GM19023 (cell line): ENCODE results near the gene NAA11.
"Not testable (repeated sequence)": the region's sequence is repeated elsewhere in the genome, so short reads cannot be mapped to it uniquely, and the experiment has no call there.

Experiments used
- ATAC-seq: cut with Tn5 transposase; IDR thresholded peaks from one replicate; pipeline ENCODE4 v1.9.1; 2021; ENCODE audit warnings: mild to moderate bottlenecking, moderate library complexity; ENCODE audit not compliant: unreplicated experiment

NAA11 gene

GRCh38 chr4:79308971-79309370 lies 16.9 kb downstream of the NAA11 start:
- no peak for ATAC-seq

DNA sequence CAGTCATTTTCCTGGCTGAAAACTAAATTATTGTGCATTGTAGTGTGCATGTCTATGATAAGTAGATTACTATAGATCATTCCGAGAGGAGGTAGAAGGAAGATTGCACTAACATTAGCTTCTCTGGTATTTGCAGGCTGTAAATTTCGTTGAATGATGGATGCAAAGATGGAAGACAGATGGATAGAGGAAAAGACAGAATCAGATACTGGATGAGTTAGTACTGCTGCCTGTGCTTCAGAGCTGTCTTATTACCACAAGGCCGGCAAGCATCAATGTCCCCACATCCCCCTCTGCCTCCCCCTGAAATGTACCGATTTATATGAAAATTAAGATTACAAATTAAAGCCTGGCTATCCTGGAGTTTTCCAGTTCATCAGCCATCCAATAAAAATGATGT lies 17.7 kb downstream of the NAA11 start:
- no peak for ATAC-seq

- no peak for ATAC-seq
Measured at GRCh38 chr4:79306795-79307194, 19.1 kb downstream of the NAA11 start.

DNA sequence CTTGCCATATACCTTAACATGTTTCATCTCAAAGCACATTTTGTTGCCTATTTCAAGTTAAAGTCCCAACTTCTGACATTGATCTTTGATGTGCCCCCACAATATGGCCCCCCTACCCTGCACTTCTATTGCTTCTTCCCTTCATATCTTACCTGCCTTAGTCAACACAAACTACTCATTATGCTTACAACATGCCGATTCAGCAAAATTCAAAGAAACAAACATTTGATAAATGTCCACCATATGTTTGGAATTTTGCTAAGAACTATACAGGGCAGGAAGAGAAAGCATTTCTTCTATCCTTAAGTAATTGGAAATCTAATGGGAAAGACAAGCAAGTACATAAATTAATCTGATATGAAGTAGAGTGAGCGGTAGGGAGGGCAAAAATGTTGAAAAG lies 25.6 kb downstream of the NAA11 start:
- ATAC-seq = no peak

DNA sequence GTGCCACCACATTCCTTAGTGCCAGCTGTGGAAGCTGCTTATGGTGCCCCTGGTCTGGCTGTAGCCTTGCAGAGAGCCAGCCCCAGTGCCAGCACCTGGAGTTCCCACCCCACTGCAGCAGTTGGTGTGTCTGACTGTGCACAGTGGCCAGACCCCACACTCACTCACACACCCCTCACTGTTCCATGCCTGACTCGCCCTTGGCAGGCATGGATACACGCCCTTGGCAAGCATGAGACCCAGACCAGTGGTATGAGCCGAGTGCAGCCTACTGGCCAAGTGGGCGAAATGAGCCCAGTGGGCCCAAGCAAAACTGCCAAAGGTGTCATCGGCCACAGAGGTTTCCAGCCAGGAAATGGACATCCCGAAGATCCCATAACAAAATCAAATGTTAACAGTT lies 27.4 kb downstream of the NAA11 start:
- no peak for ATAC-seq

DNA sequence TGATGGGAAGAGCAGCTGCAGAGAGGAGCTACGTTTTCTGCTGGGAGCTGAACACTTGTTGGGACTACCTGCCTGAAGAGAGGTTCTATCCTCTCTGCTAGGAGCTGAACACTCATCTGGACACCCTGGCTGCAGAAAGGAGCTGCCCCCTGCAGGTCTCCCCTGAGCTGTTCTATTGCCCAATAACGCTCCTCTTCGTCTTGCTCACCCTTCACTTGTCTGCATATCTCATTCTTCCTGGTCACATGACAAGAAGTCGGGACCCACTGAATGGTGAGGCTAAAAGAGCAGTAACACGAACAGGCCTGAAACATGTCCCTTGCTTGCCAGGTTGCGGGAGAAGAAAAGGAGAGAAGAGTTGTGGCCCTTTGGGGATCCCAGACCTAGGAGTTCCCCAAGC lies 27.8 kb downstream of the NAA11 start:
- ATAC-seq = no peak

DNA sequence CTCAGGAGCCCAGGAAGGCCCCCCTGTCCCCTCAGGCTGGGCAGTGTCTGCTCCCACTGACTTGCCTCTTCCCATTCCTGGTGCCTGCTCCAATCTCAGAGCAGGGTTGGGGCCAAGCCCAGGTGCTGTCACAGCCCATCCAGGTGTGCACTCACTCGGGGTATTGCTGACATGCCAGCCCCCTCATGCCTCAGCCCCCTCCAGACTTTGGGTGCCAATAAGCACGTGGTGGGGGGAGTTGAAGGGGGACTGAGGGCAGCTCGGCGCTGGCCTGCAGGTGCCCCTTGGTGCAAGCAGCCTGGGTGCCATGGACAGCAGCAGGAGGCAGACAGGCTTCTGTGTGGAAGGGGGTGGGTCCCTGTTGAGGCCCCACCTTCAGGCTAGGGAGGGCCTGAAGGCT lies 28.4 kb downstream of the NAA11 start:
- no peak for ATAC-seq

DNA sequence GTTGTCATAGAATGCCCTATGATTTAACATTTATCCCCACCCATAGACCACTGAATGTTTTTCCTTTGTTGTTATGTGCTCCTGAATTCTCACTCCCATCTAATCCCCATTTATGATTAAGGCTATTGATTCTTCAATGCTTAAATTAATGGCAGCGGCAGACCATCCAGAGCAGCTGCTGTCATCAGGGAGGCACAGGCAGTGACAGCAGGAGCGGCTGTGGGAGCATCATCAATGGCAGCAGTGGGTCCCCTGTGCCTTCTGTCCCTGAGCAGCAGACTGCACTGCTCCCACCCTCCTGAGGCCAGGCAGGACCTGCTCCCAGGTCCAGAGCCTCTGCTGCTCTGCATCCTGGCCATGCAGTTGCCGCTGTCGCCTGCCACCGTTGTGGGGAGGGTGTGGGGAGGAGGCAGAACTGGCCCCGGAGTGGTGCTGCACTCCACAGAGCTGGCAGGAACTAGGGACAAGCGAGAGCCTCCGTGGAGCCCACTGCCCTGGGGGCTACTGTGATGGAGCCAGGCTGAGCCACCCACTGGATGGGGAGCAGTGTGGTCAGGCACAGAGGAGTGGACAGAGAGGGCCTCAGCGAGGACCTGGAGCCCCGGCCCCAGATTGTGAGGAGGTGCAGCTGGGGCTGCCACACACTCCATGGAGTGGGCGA lies 29.0 kb downstream of the NAA11 start:
- ATAC-seq = no peak

DNA sequence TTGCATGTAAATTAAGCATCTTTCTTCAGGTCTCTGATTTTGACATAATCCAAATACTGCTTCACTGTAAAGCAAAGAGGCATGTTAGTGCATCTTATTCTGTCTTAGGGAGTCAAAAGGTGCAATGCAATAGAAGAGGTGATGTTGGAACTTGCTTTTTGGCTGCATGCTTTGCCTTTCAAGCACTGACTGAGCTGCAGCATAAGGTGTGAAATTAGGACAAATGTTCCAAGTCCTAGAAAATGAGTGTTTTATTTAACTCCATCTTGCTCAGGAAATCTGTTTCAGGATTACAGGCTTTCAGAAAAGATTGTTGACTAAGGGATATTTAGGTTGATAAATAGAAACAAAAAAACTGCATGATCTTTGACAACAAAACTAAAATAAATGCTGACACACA lies 30.8 kb downstream of the NAA11 start:
- ATAC-seq = no peak

GRCh38 chr4:79294064-79294463 lies 31.8 kb downstream of the NAA11 start:
- ATAC-seq = no peak

DNA sequence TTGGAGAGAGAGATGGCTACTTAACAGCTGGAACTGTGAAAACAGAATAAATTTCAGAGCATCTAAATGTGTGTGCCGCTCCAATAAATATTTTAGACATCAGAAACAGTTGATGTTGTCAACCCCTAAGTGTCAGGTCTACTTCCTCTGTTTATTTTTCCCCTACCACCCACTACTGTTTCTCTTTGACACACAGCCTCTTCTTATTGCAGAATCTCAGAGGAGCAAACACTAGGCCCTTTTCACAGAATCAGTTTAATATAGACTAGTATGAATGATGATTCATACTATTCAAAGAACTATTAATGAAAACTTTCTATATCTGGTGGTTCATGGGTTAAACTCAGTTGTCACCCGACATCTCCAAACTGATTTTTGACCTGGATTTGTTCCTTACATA lies 33.9 kb downstream of the NAA11 start:
- peak; percentile 68 for ATAC-seq

DNA sequence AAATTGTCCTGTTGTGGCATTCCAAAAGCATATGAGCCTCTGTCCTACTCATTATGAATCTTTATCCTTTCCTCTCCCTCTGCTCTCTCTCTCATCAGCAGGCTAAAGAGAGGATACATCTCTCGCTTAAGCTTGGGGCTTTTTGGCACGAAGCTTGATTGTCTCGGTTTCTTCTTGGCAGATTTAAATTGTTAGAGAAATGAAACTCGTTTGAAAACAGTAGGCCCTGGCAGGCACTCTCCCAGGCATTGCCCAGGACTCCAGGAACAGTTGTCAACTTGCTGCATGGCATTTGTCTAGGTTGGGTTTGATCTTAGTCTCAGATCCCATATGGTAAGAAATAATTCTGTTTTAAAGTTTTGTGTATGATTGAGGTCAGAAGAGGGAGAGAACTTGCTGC lies 35.5 kb downstream of the NAA11 start:
- no peak for ATAC-seq

DNA sequence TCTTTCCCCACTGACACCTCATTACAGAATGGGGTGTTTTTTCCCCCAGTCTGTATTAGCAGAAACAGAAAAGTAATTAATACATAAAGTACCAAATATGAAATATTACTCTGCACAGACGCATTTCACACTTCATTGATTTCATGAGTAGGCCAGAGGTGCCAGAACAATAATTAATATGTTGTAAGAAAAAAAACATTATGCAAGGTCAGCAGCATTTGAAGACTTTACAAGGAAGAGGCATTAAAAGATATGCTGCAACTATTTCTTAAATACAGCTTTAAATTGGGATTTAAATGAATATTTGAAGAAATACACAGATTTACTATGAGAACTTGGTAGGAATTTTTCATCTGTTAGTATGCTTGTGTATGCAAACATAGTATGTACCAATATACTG lies 37.7 kb downstream of the NAA11 start:
- ATAC-seq = no peak

DNA sequence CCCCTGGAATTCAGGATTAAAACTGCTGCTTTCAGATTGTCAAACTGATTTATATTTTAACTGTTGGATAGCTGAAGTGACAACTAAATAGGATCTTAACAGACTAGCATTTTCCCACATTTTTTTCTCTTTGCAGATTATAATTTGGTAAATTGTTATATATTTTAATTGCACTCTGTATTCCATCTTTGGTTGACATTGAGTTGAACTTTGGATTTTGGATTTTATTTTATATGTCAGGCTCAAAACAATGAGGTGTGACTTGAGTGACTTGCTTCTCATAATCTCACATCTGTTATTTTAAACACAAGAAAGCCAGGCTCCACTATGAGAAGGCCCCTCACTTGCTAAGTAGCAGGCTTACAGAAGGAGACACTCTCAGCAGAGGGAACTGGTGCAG lies 38.1 kb downstream of the NAA11 start:
- no peak for ATAC-seq

GRCh38 chr4:79287076-79287475 lies 38.8 kb downstream of the NAA11 start:
- ATAC-seq = no peak

- ATAC-seq = no peak
Measured at GRCh38 chr4:79281566-79282359, 44.1 kb downstream of the NAA11 start.

GRCh38 chr4:79277467-79277866 lies 48.4 kb downstream of the NAA11 start:
- not testable (repeated sequence) for ATAC-seq

DNA sequence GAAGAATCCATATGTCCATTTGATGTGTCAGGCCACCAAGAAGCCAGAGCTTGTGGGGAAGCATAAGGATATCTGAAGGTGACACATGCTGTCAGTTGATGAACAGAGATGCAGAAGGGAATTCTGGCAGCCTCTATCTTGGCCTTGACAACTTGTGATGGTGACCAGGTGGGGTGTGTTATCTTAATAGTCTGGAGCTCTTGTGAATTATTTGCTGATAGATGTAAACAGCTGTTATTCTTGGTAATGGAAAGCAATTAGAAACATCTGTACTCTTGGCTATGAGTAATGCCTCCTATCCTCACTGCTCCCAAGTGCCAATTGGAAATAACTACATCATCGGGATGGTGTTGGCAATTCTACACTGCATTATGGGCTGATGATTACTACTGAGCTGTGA lies 51.9 kb downstream of the NAA11 start:
- no peak for ATAC-seq

- no peak for ATAC-seq
Measured at GRCh38 chr4:79272761-79273160, 53.1 kb downstream of the NAA11 start.

DNA sequence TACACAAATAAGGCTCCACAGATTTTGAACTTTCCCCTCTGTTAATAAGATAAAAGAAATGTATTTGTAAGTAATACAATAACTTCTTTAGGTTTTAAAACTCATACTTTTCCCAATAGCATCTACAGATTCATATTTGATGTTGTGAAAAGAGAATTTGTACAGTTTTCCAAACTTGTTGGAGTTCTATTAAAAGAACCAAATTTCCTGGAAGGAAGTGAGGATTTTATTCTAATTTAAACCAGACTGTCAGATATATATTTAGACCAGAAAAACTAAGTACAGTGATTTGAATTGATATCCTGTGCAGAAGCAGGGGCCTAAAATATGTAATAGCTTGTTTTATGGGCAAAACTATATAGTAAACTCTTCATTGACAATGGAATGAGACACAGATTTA lies 53.7 kb downstream of the NAA11 start:
- no peak for ATAC-seq

- ATAC-seq = no peak
Measured at GRCh38 chr4:79267671-79268070, 58.2 kb downstream of the NAA11 start.
